ENCODE measurements around the gene KRT35. TPM values are rescaled to one million over a fixed set of nuclear protein-coding genes. Genes with fewer than 3 reads are reported as not detected.

The KRT35 gene
- total and polyA plus RNA-seq, 10 of the 15 experiments (the other 5 are each of a cell fraction or from before 2014, with no cell fraction given): not detected

GRCh38 chr17:41516147-41516829 lies 35.3 kb upstream of the KRT35 start (continued):
- TF ChIP-seq RB1 (IDR thresholded peaks at IDR 0.05; ENCODE audit: borderline replicate concordance) (no peak), SUPT20H (IDR thresholded peaks at IDR 0.05; ENCODE audit: borderline replicate concordance, control insufficient read depth, low read depth, low read length) (no peak), ETV6 (conservative IDR thresholded peaks at IDR 0.05 in 1 of 2, IDR thresholded peaks at IDR 0.05 in 1 of 2; ENCODE audit: borderline replicate concordance in 1 of 2, low read depth in 1 of 2) (no peak)

- H3K4me1 ChIP-seq (ENCODE audit: control insufficient read depth, insufficient read depth, low read length): no peaks in the 10 kb centered on the region
- no peak for TF ChIP-seq JUND (IDR thresholded peaks at IDR 0.05; ENCODE audit: low read depth, low read length)
- no peak for TF ChIP-seq IKZF2 (IDR thresholded peaks at IDR 0.05)
- no peak for TF ChIP-seq JUNB (IDR thresholded peaks at IDR 0.05)
- TF ChIP-seq, protein P1, sequence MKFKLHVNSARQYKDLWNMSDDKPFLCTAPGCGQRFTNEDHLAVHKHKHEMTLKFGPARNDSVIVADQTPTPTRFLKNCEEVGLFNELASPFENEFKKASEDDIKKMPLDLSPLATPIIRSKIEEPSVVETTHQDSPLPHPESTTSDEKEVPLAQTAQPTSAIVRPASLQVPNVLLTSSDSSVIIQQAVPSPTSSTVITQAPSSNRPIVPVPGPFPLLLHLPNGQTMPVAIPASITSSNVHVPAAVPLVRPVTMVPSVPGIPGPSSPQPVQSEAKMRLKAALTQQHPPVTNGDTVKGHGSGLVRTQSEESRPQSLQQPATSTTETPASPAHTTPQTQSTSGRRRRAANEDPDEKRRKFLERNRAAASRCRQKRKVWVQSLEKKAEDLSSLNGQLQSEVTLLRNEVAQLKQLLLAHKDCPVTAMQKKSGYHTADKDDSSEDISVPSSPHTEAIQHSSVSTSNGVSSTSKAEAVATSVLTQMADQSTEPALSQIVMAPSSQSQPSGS (IDR thresholded peaks at IDR 0.05; ENCODE audit: low read length): no peak
- no peak for TF ChIP-seq HDAC6 (IDR thresholded peaks at IDR 0.05; ENCODE audit: unreplicated experiment)
- no peak for TF ChIP-seq RFX5 (IDR thresholded peaks at IDR 0.05; ENCODE audit: low read depth, low read length)
- TF ChIP-seq POU2F2 (IDR thresholded peaks at IDR 0.05; ENCODE audit: borderline replicate concordance, low read depth, low read length): no peak
- no peak for TF ChIP-seq ATF3 (IDR thresholded peaks at IDR 0.05; ENCODE audit: borderline replicate concordance, extremely low read depth, low read depth, low read length)
- no peak for TF ChIP-seq PAX8 (IDR thresholded peaks at IDR 0.05)
- no peak for TF ChIP-seq MYB (IDR thresholded peaks at IDR 0.05; ENCODE audit: borderline replicate concordance, low read depth, low read length)
- TF ChIP-seq MYC (IDR thresholded peaks at IDR 0.05; ENCODE audit: insufficient read depth, insufficient read length, insufficient replicate concordance, low read length, severe bottlenecking): no peak
- no peak for TF ChIP-seq NFXL1 (IDR thresholded peaks at IDR 0.05; ENCODE audit: borderline replicate concordance)
- no peak for TF ChIP-seq MTA3 (IDR thresholded peaks at IDR 0.05; ENCODE audit: borderline replicate concordance, low read length)
- BruUV-seq (replicated peaks): no TSS peak
- ATAC-seq (no peak), FAIRE-seq (no peak), DNase-seq (ENCODE audit: low read depth, low spot score) (no peak)
- in situ Hi-C loops (cut with MboI) (no loop called here), intact Hi-C loops (cut with micrococcal nuclease; ENCODE audit: unreplicated experiment) (no loop called here)
- no peaks in the 10 kb centered on the region for H3K36me3 ChIP-seq (ENCODE audit: control insufficient read depth in 2 of 2, insufficient read depth in 2 of 2, low read length in 1 of 2)
- H3K4me3 ChIP-seq: no peak overlapping the region
- WGBS (ENCODE audit: insufficient coverage, insufficient replicate concordance, low lambda C conversion rate, missing lambda C conversion rate): 25% methylated on average over 5 of the region's 5 CpGs
- H3K9ac ChIP-seq (ENCODE audit: control insufficient read depth, insufficient read depth, low read length): no peak overlapping the region
- ChIA-PET SMC1A (ENCODE audit: uncharacterized antibody, unreplicated experiment) (no interaction called here), CTCF (no interaction called here), RAD21 (ENCODE audit: unreplicated experiment) (no interaction called here), POLR2A (no interaction called here)
- no peak overlapping the region for H3K4me2 ChIP-seq (ENCODE audit: control insufficient read depth, insufficient read depth)
- peaks cover 2 to 4% of the 10 kb centered on the region in 2 experiments; a peak in 2 of 4 replicates for H3K27me3 ChIP-seq (replicated peaks in 1 of 2; ENCODE audit: control insufficient read depth in 2 of 2, insufficient read depth in 2 of 2, low read length in 1 of 2)
- no peak overlapping the region for H2AFZ ChIP-seq (ENCODE audit: control insufficient read depth, low read depth, low read length)
- no peaks in the 10 kb centered on the region for H3K9me3 ChIP-seq (replicated peaks; ENCODE audit: control insufficient read depth, insufficient read depth, low read length)
- no peaks in the 10 kb centered on the region for H4K20me1 ChIP-seq (ENCODE audit: control insufficient read depth, insufficient read depth)
- no peak overlapping the region for H3K27ac ChIP-seq (ENCODE audit: control insufficient read depth, insufficient read depth)
- no peaks in the 10 kb centered on the region for H3K79me2 ChIP-seq (ENCODE audit: control insufficient read depth, insufficient read depth, low read length)
Observed at GRCh38 chr17:41513168-41513547, 32.2 kb upstream of the KRT35 start.

Data from GM12878 (cell line).